ENCODE data around the gene ATG4C.
A peak's percentile ranks its signal among the peaks of the same experiment; 100 is the strongest.

Gene ATG4C

GRCh38 chr1:62840555-62840954 is 56.6 kb downstream of the ATG4C start:
- DNase-seq (ENCODE audit: low spot score), result peak; percentile 15

GRCh38 chr1:62841587-62842169 is 57.7 kb downstream of the ATG4C start:
- peak; percentile 93 for DNase-seq (ENCODE audit: low spot score)

- no peak for DNase-seq (ENCODE audit: low spot score)
Measured at GRCh38 chr1:62844030-62844429, 60.1 kb downstream of the ATG4C start.

GRCh38 chr1:62849031-62849430 is 65.1 kb downstream of the ATG4C start:
- DNase-seq (ENCODE audit: low spot score), result no peak

- no peak for DNase-seq (ENCODE audit: low spot score)
Measured at GRCh38 chr1:62852253-62852652, 68.3 kb downstream of the ATG4C start.

GRCh38 chr1:62856960-62857359 is 73.0 kb downstream of the ATG4C start:
- no peak for DNase-seq (ENCODE audit: low spot score)

- no peak for DNase-seq (ENCODE audit: low spot score)
Measured at GRCh38 chr1:62869217-62869754, 85.4 kb downstream of the ATG4C start.

- DNase-seq (ENCODE audit: low spot score), result no peak
Measured at GRCh38 chr1:62870148-62870547, 86.2 kb downstream of the ATG4C start.

- peak; percentile 58 for DNase-seq (ENCODE audit: low spot score)
Measured at GRCh38 chr1:62875676-62876075, 91.7 kb downstream of the ATG4C start.

GRCh38 chr1:62876535-62876934 is 92.6 kb downstream of the ATG4C start:
- no peak for DNase-seq (ENCODE audit: low spot score)

GRCh38 chr1:62877579-62877978 is 93.6 kb downstream of the ATG4C start:
- DNase-seq (ENCODE audit: low spot score), result no peak

GRCh38 chr1:62879962-62880361 is 96.0 kb downstream of the ATG4C start:
- DNase-seq (ENCODE audit: low spot score), result no peak

- no peak for DNase-seq (ENCODE audit: low spot score)
Measured at GRCh38 chr1:62882201-62883104, 98.5 kb downstream of the ATG4C start.

GRCh38 chr1:62884156-62884740 is 100.3 kb downstream of the ATG4C start:
- no peak for DNase-seq (ENCODE audit: low spot score)

GRCh38 chr1:62887799-62888507 is 104.0 kb downstream of the ATG4C start:
- DNase-seq (ENCODE audit: low spot score), result no peak

GRCh38 chr1:62891956-62892562 is 108.1 kb downstream of the ATG4C start:
- DNase-seq (ENCODE audit: low spot score), result peak; percentile 55

- no peak for DNase-seq (ENCODE audit: low spot score)
Measured at GRCh38 chr1:62897788-62898187, 113.9 kb downstream of the ATG4C start.

GRCh38 chr1:62900566-62900965 is 116.6 kb downstream of the ATG4C start:
- no peak for DNase-seq (ENCODE audit: low spot score)

GRCh38 chr1:62901650-62902049 is 117.7 kb downstream of the ATG4C start:
- no peak for DNase-seq (ENCODE audit: low spot score)

GRCh38 chr1:62903522-62903921 is 119.6 kb downstream of the ATG4C start:
- no peak for DNase-seq (ENCODE audit: low spot score)

GRCh38 chr1:62903982-62904855 is 120.3 kb downstream of the ATG4C start:
- no peak for DNase-seq (ENCODE audit: low spot score)
